ENCODE data around the gene MEIS1.

GRCh38 chr2:66523990-66524389, 89.1 kb downstream of the MEIS1 start:
- no peak for TF ChIP-seq EZH2 (IDR thresholded peaks at IDR 0.05; ENCODE audit: insufficient read depth, poor library complexity, severe bottlenecking)
- no peak for TF ChIP-seq EZH2phosphoT487 (IDR thresholded peaks at IDR 0.05; ENCODE audit: insufficient read depth, low read depth)

Data from GM23248 (cell line).